ENCODE measurements around the gene TRMT10C. TPM values are rescaled to one million over a fixed set of nuclear protein-coding genes. Genes with fewer than 3 reads are reported as not detected.

The TRMT10C gene
- total RNA-seq, 1 donor from 2014 or later, result 39.6 TPM

Other genes with a start within 250 kb of the TRMT10C start
- gene IMPG2, start 241.3 kb upstream of the TRMT10C start, total RNA-seq, result 0.35 TPM in 2 replicates
- gene SENP7, start 48.7 kb upstream of the TRMT10C start, total RNA-seq, result 11.1 and 16.4 TPM in 2 replicates
- gene PCNP, start 12.3 kb downstream of the TRMT10C start, total RNA-seq, result 88.9 and 148 TPM in 2 replicates
- gene ZBTB11, start 115.3 kb downstream of the TRMT10C start, total RNA-seq, result 26.0 and 26.9 TPM in 2 replicates
- gene RPL24, start 124.8 kb downstream of the TRMT10C start, total RNA-seq, result 838 and 2,187 TPM in 2 replicates
- 12.5 and 16.2 TPM in 2 replicates for gene CEP97, start 162.7 kb downstream of the TRMT10C start, total RNA-seq
- gene NXPE3, start 217.3 kb downstream of the TRMT10C start, total RNA-seq, result 15.5 and 32.0 TPM in 2 replicates